ENCODE measurements around the gene VSTM5. TPM values are rescaled to one million over a fixed set of nuclear protein-coding genes. Genes with fewer than 3 reads are reported as not detected.

The VSTM5 gene
- total and polyA plus RNA-seq, 2 of the 8 experiments (the other 6 are each of a cell fraction or from before 2014, with no cell fraction given): 0.22 to 0.70 TPM

- TF ChIP-seq ATF3 (IDR thresholded peaks at IDR 0.05; ENCODE audit: insufficient read depth, low read depth, low read length) (no peak), GTF2F1 (IDR thresholded peaks at IDR 0.05; ENCODE audit: borderline replicate concordance, low read depth, low read length) (no peak), CEBPB (IDR thresholded peaks at IDR 0.05; ENCODE audit: low read depth, low read length) (no peak), BACH1 (IDR thresholded peaks at IDR 0.05; ENCODE audit: low read length) (no peak)
- TF ChIP-seq, protein P1, sequence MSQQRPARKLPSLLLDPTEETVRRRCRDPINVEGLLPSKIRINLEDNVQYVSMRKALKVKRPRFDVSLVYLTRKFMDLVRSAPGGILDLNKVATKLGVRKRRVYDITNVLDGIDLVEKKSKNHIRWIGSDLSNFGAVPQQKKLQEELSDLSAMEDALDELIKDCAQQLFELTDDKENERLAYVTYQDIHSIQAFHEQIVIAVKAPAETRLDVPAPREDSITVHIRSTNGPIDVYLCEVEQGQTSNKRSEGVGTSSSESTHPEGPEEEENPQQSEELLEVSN (IDR thresholded peaks at IDR 0.05): no peak
Measured at GRCh38 chr11:93813974-93814373, 36.4 kb downstream of the VSTM5 start (continued).
